Naive thymus-derived CD4-positive, alpha-beta T cell (primary cell): ENCODE results near the gene SKIC8. TPM values are rescaled to one million over a fixed set of nuclear protein-coding genes. Genes with fewer than 3 reads are reported as not detected.

Experiments
- ATAC-seq: fragments of 150-1000 bp; cut with Tn5 transposase; 2 replicates; pipeline ENCODE4 v1.10.0; 2021; ENCODE audit warnings: mild to moderate bottlenecking, moderate library complexity
- CTCF ChIA-PET: fragments of 350-600 bp; sonication (Branson Sonifier 250); formaldehyde crosslinking; loops from one replicate; lab custom pipeline; 2021; ENCODE audit warnings: antibody characterized with exemption; lab: Charles Lee
- POLR2A ChIA-PET: fragments of 350-600 bp; sonication (Branson Sonifier 250); formaldehyde crosslinking; loops from one replicate; lab custom pipeline; 2021; ENCODE audit warnings: antibody characterized with exemption, inconsistent platforms; lab: Charles Lee
- DNase-seq, 9 donors: peaks; one replicate each; pipeline versions ENCODE4 v3.0.0 to v3.0.0-alpha.2; 2020 to 2022; ENCODE audit warnings: mixed read lengths in 1 of 9
- H3K27ac ChIP-seq: one replicate; pipeline ENCODE4 v1.7.0; 2013; ENCODE audit warnings: mild to moderate bottlenecking, low read depth, low read length, moderate library complexity
- H3K27me3 ChIP-seq, 2 donors: one replicate each; pipeline ENCODE4 v1.7.0; 2013; ENCODE audit warnings: low read length in 2 of 2, mild to moderate bottlenecking in 2 of 2, moderate library complexity in 2 of 2; ENCODE audit not compliant: control insufficient read depth in 2 of 2, insufficient read depth in 2 of 2
- H3K36me3 ChIP-seq, 3 experiments: 1 replicate in 2 of 3; 2 replicates in 1 of 3; pipeline ENCODE4 v1.7.0; 2013; ENCODE audit warnings: low read length in 3 of 3, mild to moderate bottlenecking in 3 of 3, moderate library complexity in 1 of 3; ENCODE audit not compliant: insufficient read depth in 3 of 3, control insufficient read depth in 2 of 3
- H3K4me1 ChIP-seq, 2 donors: one replicate each; pipeline ENCODE4 v1.7.0; 2013; ENCODE audit warnings: low read length in 2 of 2, mild to moderate bottlenecking in 2 of 2, moderate library complexity in 1 of 2; ENCODE audit not compliant: control insufficient read depth in 2 of 2, insufficient read depth in 2 of 2
- H3K4me3 ChIP-seq: 2 replicates; pipeline ENCODE4 v1.7.0; 2013; ENCODE audit warnings: mild to moderate bottlenecking, low read length
- H3K9me3 ChIP-seq, 3 experiments: 1 replicate in 2 of 3; 2 replicates in 1 of 3; pipeline ENCODE4 v1.7.0; 2013; ENCODE audit warnings: low read length in 3 of 3; ENCODE audit not compliant: control insufficient read depth in 2 of 3
- H3K27ac Mint-ChIP-seq, 9 donors: one replicate each; pipeline ENCODE4 v1.8.0; 2020 to 2022; ENCODE audit warnings: mixed read lengths in 9 of 9, mild to moderate bottlenecking in 8 of 9, moderate library complexity in 5 of 9, inconsistent platforms in 2 of 9
- H3K27me3 Mint-ChIP-seq, 5 donors: one replicate each; pipeline ENCODE4 v1.8.0; 2021 to 2022; ENCODE audit warnings: mixed read lengths in 5 of 5, mild to moderate bottlenecking in 1 of 5
- H3K36me3 Mint-ChIP-seq, 5 donors: one replicate each; pipeline ENCODE4 v1.8.0; 2020 to 2022; ENCODE audit warnings: mixed read lengths in 5 of 5, mild to moderate bottlenecking in 3 of 5, inconsistent platforms in 1 of 5
- H3K4me1 Mint-ChIP-seq, 7 donors: one replicate each; pipeline ENCODE4 v1.8.0; 2020 to 2022; ENCODE audit warnings: mixed read lengths in 7 of 7, mild to moderate bottlenecking in 3 of 7, inconsistent platforms in 1 of 7
- H3K4me3 Mint-ChIP-seq, 10 donors: one replicate each; pipeline ENCODE4 v1.8.0; 2020 to 2022; ENCODE audit warnings: mild to moderate bottlenecking in 10 of 10, mixed read lengths in 10 of 10, moderate library complexity in 6 of 10, inconsistent platforms in 2 of 10
- H3K9me3 Mint-ChIP-seq, 11 donors: one replicate each; pipeline ENCODE4 v1.8.0; 2020 to 2022; ENCODE audit warnings: mixed read lengths in 11 of 11, mild to moderate bottlenecking in 4 of 11, inconsistent platforms in 1 of 11, moderate library complexity in 1 of 11
- intact Hi-C, 2 donors: fragments of 100-400 bp; cut with micrococcal nuclease; formaldehyde crosslinking; loops; one replicate each; pipeline ENCODE4 v1.15.1; 2023
- polyA plus RNA-seq, 2 donors: library from polyadenylated mRNA; unstranded; fragments of 300-500 nt; fragmentation: Illumina TruSeq; gene quantifications; one replicate each; pipeline ENCODE4 v1.2.3, GENCODE V29; 2021
- total RNA-seq, 6 experiments: library from RNA in 5 of 6; stranded (reverse) in 5 of 6; gene quantifications; 1 replicate in 5 of 6; 2 replicates in 1 of 6; pipeline ENCODE4 v1.2.3 and lab custom pipeline; 2021 to 2026

Gene SKIC8
- total and polyA plus RNA-seq, 7 experiments from 2014 or later = 26.7 to 95.8 (median 45.4) TPM

DNA sequence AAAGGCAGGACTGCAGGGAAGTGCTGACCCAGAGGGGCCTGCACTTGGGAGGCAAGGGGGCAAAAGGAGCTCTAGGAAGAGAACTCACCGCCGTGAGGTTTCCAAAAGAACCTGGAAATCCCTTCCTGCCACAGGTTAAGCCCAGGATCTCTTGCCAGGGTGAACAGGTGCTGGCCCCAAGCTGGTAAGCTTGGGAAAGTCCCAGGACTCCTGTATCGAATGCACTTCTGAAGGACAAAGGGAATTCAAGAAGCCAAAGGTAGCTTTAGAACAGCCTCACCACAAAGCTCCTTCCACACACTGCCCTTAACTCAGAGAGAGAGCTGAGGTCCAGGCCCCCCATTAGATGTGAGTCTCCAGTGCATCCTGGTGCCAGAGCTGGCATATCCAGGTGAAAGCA lies 11.9 kb upstream of the SKIC8 start:
- H3K27me3 ChIP-seq = no peaks in the 10 kb centered on the region
- peaks cover 0 to 11% (median 5%) of the 10 kb centered on the region in 5 donors for H3K27me3 Mint-ChIP-seq
- CTCF ChIA-PET = interaction anchor here (0.8 kb wide), 1 partner anchor 768 kb away, joined by 3 read pairs; no protein-coding TSS in a partner anchor
- intact Hi-C loops = no loop called here
- ATAC-seq (no peak), DNase-seq (no peak)
- no peaks in the 10 kb centered on the region for H3K36me3 Mint-ChIP-seq
- no peaks in the 10 kb centered on the region for H3K4me1 ChIP-seq
- no peak overlapping the region for H3K27ac Mint-ChIP-seq
- no peaks in the 10 kb centered on the region for H3K4me1 Mint-ChIP-seq
- no peak overlapping the region for H3K4me3 Mint-ChIP-seq
- H3K9me3 Mint-ChIP-seq = no peaks in the 10 kb centered on the region
- H3K4me3 ChIP-seq = no peak overlapping the region
- POLR2A ChIA-PET = interaction anchor here (0.9 kb wide), 1 partner anchor 12 kb away, joined by 3 read pairs; the partner anchor contains the start of gene SKIC8
- H3K27ac ChIP-seq = no peak overlapping the region
- no peaks in the 10 kb centered on the region for H3K36me3 ChIP-seq
- no peaks in the 10 kb centered on the region for H3K9me3 ChIP-seq

DNA sequence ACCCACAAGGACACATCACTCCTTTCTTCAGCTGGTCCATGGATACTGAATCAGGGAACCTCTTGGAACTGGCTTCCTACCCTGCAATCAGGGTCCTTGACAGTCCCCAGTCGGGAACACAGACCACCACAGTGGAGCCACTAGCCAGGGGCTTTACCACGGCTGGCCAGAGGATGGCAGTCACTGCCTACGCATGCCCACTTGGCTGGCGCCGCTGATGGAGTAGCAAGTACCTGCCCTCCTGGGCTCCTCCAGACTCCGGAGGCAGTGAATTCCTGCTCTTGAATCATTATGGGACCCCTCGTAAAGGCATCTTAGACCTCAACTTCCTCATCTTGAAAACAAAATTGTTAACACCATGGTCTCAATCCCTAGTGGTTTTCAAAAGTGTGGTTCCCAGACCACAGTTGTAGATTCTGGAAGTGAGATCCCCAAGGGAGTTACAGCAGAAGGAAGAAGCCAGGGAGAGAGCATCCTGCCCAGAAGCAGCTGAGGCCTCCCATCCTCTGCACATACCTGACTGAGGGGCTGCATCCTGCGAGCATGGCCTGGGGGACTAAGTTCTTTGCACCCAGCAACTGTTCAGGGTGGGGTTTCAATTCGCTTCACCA lies 9.1 kb upstream of the SKIC8 start:
- ChIA-PET POLR2A (interaction anchor here (0.9 kb wide), 2 partner anchors 9 to 13 kb away, joined by 3 to 4 read pairs; partner anchors contain the start of gene SKIC8), CTCF (interaction anchor here (1.1 kb wide), 1 partner anchor 9 kb away, joined by 3 read pairs; no protein-coding TSS in a partner anchor)
- Histone ChIP-seq H3K4me1 (no peaks in the 10 kb centered on the region), H3K27me3 (no peaks in the 10 kb centered on the region), H3K36me3 (no peaks in the 10 kb centered on the region), H3K27ac (no peak overlapping the region), H3K9me3 (no peaks in the 10 kb centered on the region), H3K4me3 (no peak overlapping the region)
- no peaks in the 10 kb centered on the region for H3K4me1 Mint-ChIP-seq
- H3K36me3 Mint-ChIP-seq = no peaks in the 10 kb centered on the region
- H3K4me3 Mint-ChIP-seq = no peak overlapping the region
- H3K27ac Mint-ChIP-seq = no peak overlapping the region
- peaks cover 0 to 14% (median 10%) of the 10 kb centered on the region in 5 donors for H3K27me3 Mint-ChIP-seq
- intact Hi-C loops = loop anchor here (1.0 to 10.0 kb wide), 5 partner anchors 114 to 444 kb away; no protein-coding TSS in a partner anchor
- ATAC-seq = peak; percentile 76
- no peaks in the 10 kb centered on the region for H3K9me3 Mint-ChIP-seq
- peak in 5 of 9 donors; percentile 11 to 53 (median 20) for DNase-seq

DNA sequence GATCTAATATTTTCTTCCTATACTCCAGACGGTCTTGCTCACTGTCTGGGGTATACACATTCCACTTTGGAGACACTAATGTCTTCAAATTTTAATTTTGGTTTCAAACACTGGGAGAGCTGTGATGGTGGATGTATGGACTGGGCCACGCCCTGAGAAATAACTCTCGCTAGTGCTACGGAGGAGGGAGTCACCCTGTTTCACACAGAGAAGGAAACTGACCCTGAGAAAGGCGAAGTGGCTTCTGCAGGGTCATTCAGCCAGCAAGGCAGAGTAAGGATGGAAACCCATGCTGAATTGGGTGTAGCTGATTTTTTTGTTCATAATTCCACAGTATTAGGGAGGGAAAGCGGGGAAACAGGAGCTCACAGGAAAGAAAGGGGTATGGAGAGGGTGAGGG lies 8.6 kb upstream of the SKIC8 start:
- H3K36me3 Mint-ChIP-seq = no peaks in the 10 kb centered on the region
- DNase-seq (no peak), ATAC-seq (peak; percentile 34)
- Histone ChIP-seq H3K9me3 (no peaks in the 10 kb centered on the region), H3K36me3 (no peaks in the 10 kb centered on the region), H3K4me1 (no peaks in the 10 kb centered on the region), H3K27ac (no peak overlapping the region), H3K27me3 (no peaks in the 10 kb centered on the region), H3K4me3 (no peak overlapping the region)
- H3K9me3 Mint-ChIP-seq = no peaks in the 10 kb centered on the region
- H3K27me3 Mint-ChIP-seq = peaks cover 0 to 14% (median 10%) of the 10 kb centered on the region in 5 donors
- no peaks in the 10 kb centered on the region for H3K4me1 Mint-ChIP-seq
- H3K27ac Mint-ChIP-seq = no peak overlapping the region
- CTCF ChIA-PET = interaction anchor here (1.1 kb wide), 1 partner anchor 10 kb away, joined by 3 read pairs; no protein-coding TSS in a partner anchor
- POLR2A ChIA-PET = interaction anchor here (0.9 kb wide), 2 partner anchors 8 to 13 kb away, joined by 3 to 4 read pairs; partner anchors contain the start of gene SKIC8
- no peak overlapping the region for H3K4me3 Mint-ChIP-seq
- intact Hi-C loops = loop anchor here (1.0 to 10.0 kb wide), 5 partner anchors 114 to 444 kb away; no protein-coding TSS in a partner anchor

DNA sequence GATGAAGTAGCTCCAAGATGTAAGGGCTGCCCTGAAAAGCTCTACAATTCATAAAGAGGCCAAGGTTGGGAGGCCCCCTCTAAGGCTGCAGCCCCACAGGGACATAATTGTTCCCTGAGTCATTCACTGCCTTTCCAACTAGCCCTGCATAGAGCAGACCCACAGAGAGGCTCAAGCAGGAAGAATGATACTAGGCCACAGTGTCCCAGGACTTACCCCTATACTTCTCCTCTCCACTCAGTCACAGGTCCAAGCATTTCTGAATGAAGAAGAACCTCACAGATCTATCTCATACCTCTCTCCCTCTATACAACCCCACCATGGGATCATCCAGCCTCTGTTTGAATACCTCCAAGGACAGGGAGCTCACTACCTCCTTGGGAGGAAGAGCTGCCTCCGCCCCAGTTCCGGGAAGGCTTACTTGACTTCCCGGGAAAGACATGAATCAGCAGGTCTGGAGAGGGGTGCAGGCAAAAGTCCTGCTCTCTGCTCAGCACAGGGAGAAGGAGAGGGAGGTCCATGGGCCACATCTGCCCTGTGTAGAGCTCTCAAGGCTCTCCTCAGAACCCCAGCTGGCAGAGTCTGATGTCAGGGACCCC lies 6.9 kb upstream of the SKIC8 start:
- ChIA-PET POLR2A (interaction anchor here (1.2 kb wide), 1 partner anchor 39 kb away, joined by 4 read pairs; no protein-coding TSS in a partner anchor), CTCF (interaction anchor here (0.6 kb wide), 1 partner anchor 65 kb away, joined by 3 read pairs; no protein-coding TSS in a partner anchor)
- Histone ChIP-seq H3K27ac (no peak overlapping the region), H3K36me3 (no peaks in the 10 kb centered on the region), H3K4me3 (no peak overlapping the region), H3K27me3 (no peaks in the 10 kb centered on the region), H3K9me3 (no peaks in the 10 kb centered on the region), H3K4me1 (no peaks in the 10 kb centered on the region)
- H3K9me3 Mint-ChIP-seq = no peaks in the 10 kb centered on the region
- no peak for ATAC-seq
- no peaks in the 10 kb centered on the region for H3K36me3 Mint-ChIP-seq
- intact Hi-C loops = loop anchor here in 1 of 2 donors (5.0 to 10.0 kb wide), 3 partner anchors 116 to 446 kb away; no protein-coding TSS in a partner anchor
- H3K27ac Mint-ChIP-seq = no peak overlapping the region
- H3K4me1 Mint-ChIP-seq = peaks cover 0 to 6% (median 0%) of the 10 kb centered on the region in 7 donors
- peaks cover 0 to 14% (median 10%) of the 10 kb centered on the region in 5 donors for H3K27me3 Mint-ChIP-seq
- no peak for DNase-seq
- no peak overlapping the region for H3K4me3 Mint-ChIP-seq

DNA sequence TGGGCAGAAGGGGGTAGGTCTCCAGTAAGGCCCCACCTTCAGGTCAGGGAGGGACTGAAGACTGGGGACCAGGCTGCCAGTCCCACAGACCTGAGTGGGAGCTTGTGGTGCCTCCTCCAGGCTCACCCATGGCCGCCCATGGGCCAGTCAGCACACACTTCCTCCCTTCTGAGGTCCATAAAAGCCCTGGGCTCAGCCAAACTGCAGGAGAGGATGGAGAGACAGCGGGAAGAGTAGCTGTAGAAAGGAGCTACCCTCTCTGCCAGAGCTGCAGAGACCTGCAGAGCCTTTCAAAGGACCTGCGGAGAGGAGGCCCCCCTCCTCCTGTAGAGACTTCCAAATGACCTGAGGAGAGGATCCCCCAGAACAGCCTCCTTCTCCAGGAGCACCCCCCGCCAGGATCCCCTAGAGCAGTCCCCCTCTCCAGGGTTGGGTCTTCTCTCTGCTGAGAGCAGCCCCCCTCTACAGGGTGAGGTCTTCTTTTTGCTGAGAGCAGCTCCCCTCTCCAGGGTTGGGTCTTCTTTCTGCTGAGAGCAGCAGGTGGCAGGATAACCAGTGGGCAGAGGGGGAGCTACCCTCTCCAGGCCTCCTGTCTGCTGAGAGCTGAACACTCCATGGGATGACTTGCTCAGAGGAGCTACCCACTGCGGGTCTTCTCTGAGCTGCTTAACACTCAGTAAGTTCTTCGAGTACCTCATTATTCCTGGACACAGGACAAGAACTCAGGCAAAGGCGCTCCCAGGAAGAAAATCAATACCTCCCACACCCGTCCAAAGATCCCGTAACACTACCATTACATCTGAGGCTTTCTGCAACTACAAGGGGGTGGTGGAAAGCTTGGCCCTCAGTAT lies 5.0 kb upstream of the SKIC8 start:
- CTCF ChIA-PET = interaction anchor here (0.7 kb wide), 1 partner anchor 176 kb away, joined by 3 read pairs; no protein-coding TSS in a partner anchor

More for the DNA sequence above, 5.0 kb upstream of the SKIC8 start:
- no peaks in the 10 kb centered on the region for H3K9me3 ChIP-seq
- H3K4me3 Mint-ChIP-seq = no peak overlapping the region
- H3K27me3 ChIP-seq = no peaks in the 10 kb centered on the region
- POLR2A ChIA-PET = no interaction called here
- no peak for DNase-seq
- H3K4me1 ChIP-seq = peaks cover 0 to 6% of the 10 kb centered on the region in 2 donors
- no peaks in the 10 kb centered on the region for H3K36me3 Mint-ChIP-seq
- no peak for ATAC-seq
- peaks cover 0 to 14% (median 10%) of the 10 kb centered on the region in 5 donors for H3K27me3 Mint-ChIP-seq
- peaks cover 0 to 11% (median 5%) of the 10 kb centered on the region in 7 donors for H3K4me1 Mint-ChIP-seq
- H3K27ac ChIP-seq = no peak overlapping the region
- H3K4me3 ChIP-seq = no peak overlapping the region
- intact Hi-C loops = loop anchor here in 1 of 2 donors (5.0 to 10.0 kb wide), 3 partner anchors 118 to 448 kb away; no protein-coding TSS in a partner anchor
- no peaks in the 10 kb centered on the region for H3K36me3 ChIP-seq
- no peak overlapping the region for H3K27ac Mint-ChIP-seq
- H3K9me3 Mint-ChIP-seq = no peaks in the 10 kb centered on the region
